Measurements from ENCODE around the gene TMEM271. TPM values are rescaled to one million over a fixed set of nuclear protein-coding genes. Genes with fewer than 3 reads are reported as not detected.

TMEM271 gene
- total and polyA plus RNA-seq, 10 of the 15 experiments (the other 5 are each of a cell fraction or from before 2014, with no cell fraction given) = not detected

DNA sequence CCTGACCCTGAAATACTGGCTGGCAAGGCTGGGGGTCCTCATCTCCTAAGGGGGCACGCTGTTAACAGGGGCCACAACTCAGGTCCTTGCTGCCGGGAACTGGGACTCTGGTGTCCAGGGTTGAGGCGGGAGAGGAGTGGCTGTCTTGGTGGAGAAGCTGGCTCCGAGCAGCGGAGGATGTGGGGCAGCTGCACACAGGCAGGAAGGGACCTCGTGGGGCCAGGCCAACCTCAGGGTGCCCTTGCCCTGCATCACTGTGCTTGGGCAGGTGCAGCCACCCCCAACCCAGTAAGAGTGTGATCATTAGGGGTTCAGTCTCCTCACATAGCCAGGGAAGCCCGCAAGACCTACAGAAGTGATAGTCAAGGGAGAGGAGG, 36.6 kb upstream of the TMEM271 start:
- no peaks in the 10 kb centered on the region for H3K4me1 ChIP-seq (ENCODE audit: control insufficient read depth, insufficient read depth, low read length)
- H3K9ac ChIP-seq (ENCODE audit: control insufficient read depth, insufficient read depth, low read length) = no peak overlapping the region
- ChIA-PET SMC1A (ENCODE audit: uncharacterized antibody, unreplicated experiment) (no interaction called here), RAD21 (ENCODE audit: unreplicated experiment) (no interaction called here), POLR2A (no interaction called here), CTCF (no interaction called here)
- H3K4me2 ChIP-seq (ENCODE audit: control insufficient read depth, insufficient read depth) = no peak overlapping the region
- no peak overlapping the region for H2AFZ ChIP-seq (ENCODE audit: control insufficient read depth, low read depth, low read length)
- no peak overlapping the region for H3K27ac ChIP-seq (ENCODE audit: control insufficient read depth, insufficient read depth)
- H3K36me3 ChIP-seq (ENCODE audit: control insufficient read depth in 2 of 2, insufficient read depth in 2 of 2, low read length in 1 of 2) = no peaks in the 10 kb centered on the region
- BruUV-seq (replicated peaks) = no TSS peak
- H3K79me2 ChIP-seq (ENCODE audit: control insufficient read depth, insufficient read depth, low read length) = no peaks in the 10 kb centered on the region
- no peak for TF ChIP-seq ATF2 (IDR thresholded peaks at IDR 0.05; ENCODE audit: low read length)
- TF ChIP-seq E4F1 (IDR thresholded peaks at IDR 0.05; ENCODE audit: borderline replicate concordance, partially characterized antibody) = no peak
- no peak for TF ChIP-seq SMC3 (IDR thresholded peaks at IDR 0.05; ENCODE audit: borderline replicate concordance, low read length)
- TF ChIP-seq RB1 (IDR thresholded peaks at IDR 0.05; ENCODE audit: borderline replicate concordance) = no peak
- no peak for TF ChIP-seq SREBF1 (IDR thresholded peaks at IDR 0.05; ENCODE audit: low read length)
- TF ChIP-seq MTA2 (IDR thresholded peaks at IDR 0.05; ENCODE audit: low read depth) = no peak
- no peak for TF ChIP-seq FOXK2 (IDR thresholded peaks at IDR 0.05)
- TF ChIP-seq SKIL (IDR thresholded peaks at IDR 0.05; ENCODE audit: low read depth, poor library complexity, severe bottlenecking) = no peak
- TF ChIP-seq RAD21 (IDR thresholded peaks at IDR 0.05; ENCODE audit: insufficient read depth, low read depth, low read length) = no peak
- no peak for TF ChIP-seq CBX3 (IDR thresholded peaks at IDR 0.05; ENCODE audit: borderline replicate concordance, low read depth)
- TF ChIP-seq HCFC1 (IDR thresholded peaks at IDR 0.05; ENCODE audit: low read length) = no peak
- no peak for TF ChIP-seq BCL3 (IDR thresholded peaks at IDR 0.05; ENCODE audit: borderline replicate concordance, insufficient read depth, low read depth, low read length, poor library complexity, severe bottlenecking)
- TF ChIP-seq JUND (IDR thresholded peaks at IDR 0.05; ENCODE audit: low read depth, low read length) = no peak
- TF ChIP-seq SIN3A (IDR thresholded peaks at IDR 0.05; ENCODE audit: low read depth, low read length) = no peak
- FAIRE-seq (no peak), ATAC-seq (no peak), DNase-seq (ENCODE audit: low read depth, low spot score) (no peak)
- no peaks in the 10 kb centered on the region; the same call in 2 of the 3 replicates for H3K9me3 ChIP-seq (replicated peaks; ENCODE audit: control insufficient read depth, insufficient read depth, low read length)
- in situ Hi-C loops (cut with MboI) (no loop called here), intact Hi-C loops (cut with micrococcal nuclease; ENCODE audit: unreplicated experiment) (no loop called here)
- no peak overlapping the region for H3K4me3 ChIP-seq
- no peaks in the 10 kb centered on the region for H4K20me1 ChIP-seq (ENCODE audit: control insufficient read depth, insufficient read depth)
- WGBS (ENCODE audit: insufficient coverage, insufficient replicate concordance, low lambda C conversion rate, missing lambda C conversion rate) = 48% methylated on average over 7 of the region's 7 CpGs
- no peaks in the 10 kb centered on the region for H3K27me3 ChIP-seq (replicated peaks in 1 of 2; ENCODE audit: control insufficient read depth in 2 of 2, insufficient read depth in 2 of 2, low read length in 1 of 2)
